GM18502 (cell line): ENCODE results near the gene SPATA21.

ENCODE experiments used
- ATAC-seq: cut with Tn5 transposase; IDR thresholded peaks from one replicate; pipeline ENCODE4 v1.9.1; 2021; ENCODE audit warnings: mild to moderate bottlenecking; ENCODE audit not compliant: unreplicated experiment, poor library complexity

SPATA21 gene

DNA sequence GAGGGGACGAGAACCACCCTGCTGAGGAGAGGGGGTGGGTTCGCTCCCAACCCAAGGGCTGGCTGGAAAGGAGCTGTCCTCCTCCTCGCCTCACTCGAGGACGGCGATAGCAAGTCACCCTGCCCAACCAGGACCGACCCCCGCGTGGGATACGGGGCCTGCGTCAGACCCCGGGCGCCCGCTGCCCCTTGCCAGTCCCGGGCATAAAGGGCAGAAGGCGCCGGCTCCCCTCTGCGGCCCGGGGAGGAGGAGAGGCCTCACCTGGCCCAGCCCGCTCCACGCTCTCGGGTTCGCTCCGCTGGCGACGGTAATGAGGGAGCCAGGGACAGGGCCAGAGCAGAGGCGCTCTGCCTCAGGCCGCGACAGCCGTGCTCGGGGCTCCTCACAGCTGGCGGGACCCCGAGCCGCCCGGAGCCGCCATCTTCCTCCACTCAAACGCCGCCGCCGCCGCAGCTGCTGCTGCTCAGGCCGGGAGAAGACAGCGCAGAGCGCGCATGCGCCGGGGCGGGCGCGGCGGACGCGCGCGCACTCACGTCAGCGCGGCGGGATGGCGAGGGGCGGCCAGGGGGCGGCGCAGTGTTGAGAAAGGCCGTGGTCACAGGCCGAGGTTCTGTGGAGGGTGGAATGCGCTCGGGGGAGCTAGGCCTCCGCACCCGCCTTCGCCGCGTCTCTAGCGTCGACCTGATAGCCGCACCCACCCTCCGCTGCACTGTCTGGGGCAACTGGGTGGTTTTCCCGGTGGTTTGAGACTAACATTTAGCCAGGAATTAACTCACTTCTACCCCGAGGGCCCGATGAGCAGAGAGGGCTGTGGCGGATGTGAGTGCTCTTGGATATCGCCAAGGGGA is 85.0 kb downstream of the SPATA21 start, which contains the start of gene FBXO42:
Gene FBXO42, minus strand, starts transcription at position 487 of the 848 bp plus-strand sequence. CDS start 37,062 bp downstream, outside the sequence.
- ATAC-seq, result peak; percentile 86

- no peak for ATAC-seq
Measured at GRCh38 chr1:16351456-16351993, 85.7 kb downstream of the SPATA21 start.

GRCh38 chr1:16349847-16350406 is 87.3 kb downstream of the SPATA21 start:
- no peak for ATAC-seq
